NK-92 (cell line): Measurements from ENCODE around the gene FAM53B.
"Not testable (repeated sequence)": the region's sequence is repeated elsewhere in the genome, so short reads cannot be mapped to it uniquely, and the experiment has no call there.

Source experiments
- DNase-seq: peaks from one replicate; lab custom pipeline; 2025; ENCODE audit not compliant: unreplicated experiment; lab: John Stamatoyannopoulos, UW

The FAM53B gene

DNA sequence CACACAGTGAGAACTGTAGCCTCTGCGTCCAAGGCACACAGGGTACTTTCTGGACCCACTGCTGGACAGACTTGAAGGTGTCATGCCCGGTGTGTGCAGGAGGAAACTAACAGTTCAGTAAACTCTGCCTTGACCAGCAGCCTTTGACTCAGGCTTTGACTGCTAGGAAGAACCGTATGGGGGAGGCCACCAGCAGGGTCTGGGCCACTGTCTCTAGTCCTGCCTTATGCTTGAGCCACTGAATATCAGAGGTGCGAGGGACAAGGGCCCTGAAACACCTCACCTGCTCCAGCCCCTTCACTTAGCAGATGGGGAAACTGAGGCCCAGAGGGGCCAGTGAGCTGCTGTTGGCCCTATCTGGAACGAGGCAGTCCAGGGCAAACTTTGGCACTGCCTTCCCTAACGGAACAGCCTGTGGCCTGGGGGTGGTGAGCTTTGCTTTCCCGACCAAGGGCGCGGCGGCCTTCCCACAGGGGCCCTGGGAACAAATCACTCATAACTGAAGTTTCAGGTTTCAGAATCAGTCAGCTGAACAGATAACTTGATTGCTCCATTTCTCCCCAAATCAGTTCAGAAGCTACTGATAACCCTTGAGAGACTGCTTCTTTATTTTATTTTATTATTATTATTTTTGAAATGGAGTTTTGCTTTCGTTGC is 130.0 kb downstream of the FAM53B start:
- DNase-seq: no peak

DNA sequence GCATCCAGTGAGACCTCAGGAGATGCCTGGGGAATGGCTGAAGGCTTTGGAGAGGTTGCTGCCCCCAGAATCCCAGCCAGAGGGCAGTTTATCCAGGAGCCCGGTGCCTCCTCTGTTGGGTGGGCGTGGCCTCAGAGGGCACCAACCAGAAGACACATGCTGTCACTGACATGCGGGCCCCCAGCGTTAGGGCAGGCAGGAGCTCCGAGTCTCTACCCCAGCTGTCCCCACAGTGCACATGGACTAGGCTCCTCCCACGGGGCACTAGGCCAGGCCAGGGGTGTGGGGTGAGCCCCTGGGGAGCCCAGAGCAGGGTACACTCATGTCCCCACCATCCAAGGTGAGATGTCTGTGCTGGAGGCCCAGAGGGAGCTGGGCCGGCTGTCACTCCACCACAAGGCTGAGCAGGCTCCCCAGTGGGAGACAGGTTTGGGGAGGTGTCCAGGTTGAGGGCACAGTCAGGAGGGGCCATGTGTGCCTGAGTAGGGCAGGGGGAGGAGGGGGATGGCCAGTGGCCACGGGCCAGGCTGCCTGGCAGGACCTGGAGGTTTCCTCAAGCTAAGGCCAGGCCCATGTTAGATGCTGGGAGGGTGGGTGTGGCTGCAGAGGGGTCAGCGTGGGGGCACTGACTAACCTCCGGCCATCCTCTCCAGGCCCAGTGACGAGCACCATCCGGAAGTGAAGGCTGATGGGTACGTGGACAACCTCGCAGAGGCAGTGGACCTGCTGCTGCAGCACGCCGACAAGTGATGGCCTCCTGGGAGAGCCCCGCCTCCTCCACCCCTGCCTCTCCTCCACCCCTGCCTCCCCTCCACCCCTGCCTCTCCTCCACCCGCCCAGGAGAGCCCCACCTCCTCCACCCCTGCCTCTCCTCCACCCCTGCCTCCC is 131.3 kb downstream of the FAM53B start:
- no peak for DNase-seq

DNA sequence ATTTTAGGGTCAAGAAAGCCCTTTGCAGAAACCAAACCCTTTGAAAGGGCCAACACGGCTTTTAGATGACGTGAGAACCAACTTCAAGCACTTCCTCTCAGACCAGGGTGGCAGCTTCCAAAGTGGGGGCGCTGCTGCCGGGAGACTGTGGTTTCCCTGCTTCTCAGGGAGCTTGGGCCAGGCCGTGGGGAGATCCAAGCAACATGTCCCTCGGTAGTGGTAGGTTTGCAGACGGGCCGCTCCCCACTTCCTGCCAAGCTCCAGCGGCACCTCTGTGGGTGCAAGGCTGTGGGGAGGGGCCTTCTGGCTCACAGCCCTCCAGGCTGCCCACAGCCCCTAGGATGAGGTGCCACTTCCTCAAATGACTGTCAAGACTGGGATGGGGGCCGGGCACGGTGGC is 132.4 kb downstream of the FAM53B start:
- DNase-seq: no peak

DNA sequence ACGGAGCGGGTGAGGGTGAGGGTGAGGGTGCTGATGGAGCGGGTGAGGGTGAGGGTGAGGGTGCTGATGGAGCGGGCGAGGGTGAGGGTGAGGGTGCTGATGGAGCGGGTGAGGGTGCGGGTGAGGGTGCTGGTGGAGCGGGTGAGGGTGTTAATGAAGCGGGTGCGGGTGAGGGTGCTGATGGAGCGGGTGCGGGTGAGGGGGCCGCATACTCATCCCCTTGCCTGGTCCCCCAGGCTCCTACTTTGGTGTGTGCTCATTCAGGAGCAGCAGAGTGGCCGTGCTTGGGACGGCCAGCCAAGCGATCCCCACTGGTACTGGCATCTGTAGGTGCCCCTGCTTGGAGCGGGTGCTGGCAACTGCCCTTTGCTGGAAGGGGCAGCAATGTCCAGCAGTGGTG is 133.3 kb downstream of the FAM53B start:
- not testable (repeated sequence) for DNase-seq

DNA sequence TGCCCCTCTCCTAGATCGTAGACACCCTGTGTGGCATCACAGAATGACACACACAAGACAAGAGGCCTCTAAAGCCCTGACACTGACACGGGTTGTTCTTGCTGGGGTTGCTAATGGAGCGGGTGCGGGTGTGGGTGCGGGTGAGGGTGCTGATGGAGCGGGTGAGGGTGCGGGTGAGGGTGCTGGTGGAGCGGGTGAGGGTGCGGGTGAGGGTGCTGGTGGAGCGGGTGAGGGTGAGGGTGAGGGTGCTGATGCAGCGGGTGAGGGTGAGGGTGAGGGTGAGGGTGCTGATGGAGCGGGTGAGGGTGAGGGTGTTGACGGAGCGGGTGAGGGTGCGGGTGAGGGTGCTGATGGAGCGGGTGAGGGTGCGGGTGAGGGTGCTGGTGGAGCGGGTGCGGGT is 134.0 kb downstream of the FAM53B start:
- not testable (repeated sequence) for DNase-seq

DNA sequence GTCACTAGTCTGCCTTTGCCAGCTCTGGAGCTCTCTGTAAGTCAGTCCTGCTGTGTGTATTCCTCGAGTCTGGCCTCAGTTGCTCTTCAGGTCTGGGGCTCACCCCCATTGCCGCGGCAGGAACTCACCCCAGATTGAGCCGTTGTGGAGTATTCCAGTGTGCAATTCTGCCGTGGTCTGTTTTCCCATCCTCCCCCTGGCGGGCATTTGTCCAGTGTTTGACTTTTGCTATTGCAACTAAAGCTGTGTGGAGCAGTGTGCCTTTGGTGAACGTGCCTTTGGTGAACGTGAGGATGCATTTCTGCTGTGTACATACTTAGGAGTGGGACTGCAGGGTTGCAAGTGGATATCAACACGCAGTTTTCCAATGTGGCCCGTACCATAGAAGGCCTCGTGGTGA is 134.5 kb downstream of the FAM53B start:
- DNase-seq: no peak

DNA sequence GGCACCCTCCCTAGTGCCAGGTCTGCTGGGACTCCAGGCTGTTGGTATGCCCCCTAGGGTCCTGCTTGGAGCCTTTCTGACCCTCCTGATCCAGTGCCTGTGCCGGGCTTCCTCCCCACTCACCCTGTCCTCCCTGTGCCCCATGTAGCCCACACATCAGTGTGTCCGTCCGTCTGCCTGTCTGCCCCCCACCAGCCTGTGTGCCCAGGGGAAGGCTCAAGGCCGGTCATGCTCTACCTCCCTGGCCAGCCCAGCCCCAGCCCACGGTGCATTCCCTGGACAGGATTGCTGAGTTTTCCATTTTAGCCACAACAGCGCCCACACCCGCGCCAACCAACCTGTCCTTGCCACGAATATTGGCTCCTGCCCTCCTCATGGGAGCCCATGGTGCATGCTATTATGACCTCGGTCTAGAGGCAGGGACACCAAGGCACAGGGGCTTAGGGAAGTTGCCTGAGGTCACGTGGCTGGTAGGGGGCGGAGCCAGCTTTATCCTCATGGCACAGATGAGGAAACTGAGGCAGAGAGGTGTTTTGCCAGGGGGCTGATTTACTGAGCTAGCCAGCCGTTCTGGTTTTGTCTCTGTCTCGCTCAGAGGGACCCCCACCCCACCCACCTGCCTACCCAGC is 136.0 kb downstream of the FAM53B start:
- DNase-seq: no peak

DNA sequence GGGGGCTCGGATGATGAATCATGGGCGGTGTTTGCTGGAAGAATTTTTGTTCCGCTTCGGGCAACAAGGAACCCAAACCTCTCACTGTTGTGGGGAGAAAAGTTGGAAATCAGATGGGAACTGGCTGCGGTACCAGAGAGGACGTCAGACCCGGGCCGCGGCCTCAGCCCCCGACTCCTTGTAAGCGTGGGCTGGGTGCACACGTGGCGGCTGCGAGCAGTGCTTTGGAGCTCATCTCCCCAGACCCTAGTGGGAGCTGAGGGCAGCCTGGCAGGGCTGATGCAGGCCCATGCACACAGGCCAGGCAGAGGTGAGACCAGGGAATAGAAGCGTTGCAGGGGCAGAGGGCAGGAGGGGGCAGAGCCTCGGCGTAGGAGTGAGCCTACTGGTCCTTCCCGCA is 136.5 kb downstream of the FAM53B start:
- DNase-seq: no peak

DNA sequence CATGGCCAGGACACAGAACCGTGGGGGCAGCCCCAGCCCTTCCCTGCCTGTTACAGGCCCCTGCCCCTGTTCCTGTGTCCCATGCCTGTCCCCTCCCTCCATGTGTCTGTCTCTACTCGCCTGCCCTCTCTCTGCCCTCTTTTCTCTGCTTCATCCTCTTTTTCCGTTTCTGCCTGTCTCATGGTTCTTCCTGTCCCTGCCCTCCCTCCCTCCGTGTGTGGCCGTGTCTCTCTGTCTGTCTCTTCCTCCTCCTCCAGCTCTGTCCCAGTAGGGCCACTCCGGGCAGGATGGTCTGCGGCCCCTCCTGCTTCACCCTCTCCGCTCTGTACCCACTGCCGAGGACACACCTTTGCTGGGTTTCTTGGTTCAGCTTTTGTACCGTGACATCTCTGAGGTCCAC is 137.4 kb downstream of the FAM53B start:
- no peak for DNase-seq

DNA sequence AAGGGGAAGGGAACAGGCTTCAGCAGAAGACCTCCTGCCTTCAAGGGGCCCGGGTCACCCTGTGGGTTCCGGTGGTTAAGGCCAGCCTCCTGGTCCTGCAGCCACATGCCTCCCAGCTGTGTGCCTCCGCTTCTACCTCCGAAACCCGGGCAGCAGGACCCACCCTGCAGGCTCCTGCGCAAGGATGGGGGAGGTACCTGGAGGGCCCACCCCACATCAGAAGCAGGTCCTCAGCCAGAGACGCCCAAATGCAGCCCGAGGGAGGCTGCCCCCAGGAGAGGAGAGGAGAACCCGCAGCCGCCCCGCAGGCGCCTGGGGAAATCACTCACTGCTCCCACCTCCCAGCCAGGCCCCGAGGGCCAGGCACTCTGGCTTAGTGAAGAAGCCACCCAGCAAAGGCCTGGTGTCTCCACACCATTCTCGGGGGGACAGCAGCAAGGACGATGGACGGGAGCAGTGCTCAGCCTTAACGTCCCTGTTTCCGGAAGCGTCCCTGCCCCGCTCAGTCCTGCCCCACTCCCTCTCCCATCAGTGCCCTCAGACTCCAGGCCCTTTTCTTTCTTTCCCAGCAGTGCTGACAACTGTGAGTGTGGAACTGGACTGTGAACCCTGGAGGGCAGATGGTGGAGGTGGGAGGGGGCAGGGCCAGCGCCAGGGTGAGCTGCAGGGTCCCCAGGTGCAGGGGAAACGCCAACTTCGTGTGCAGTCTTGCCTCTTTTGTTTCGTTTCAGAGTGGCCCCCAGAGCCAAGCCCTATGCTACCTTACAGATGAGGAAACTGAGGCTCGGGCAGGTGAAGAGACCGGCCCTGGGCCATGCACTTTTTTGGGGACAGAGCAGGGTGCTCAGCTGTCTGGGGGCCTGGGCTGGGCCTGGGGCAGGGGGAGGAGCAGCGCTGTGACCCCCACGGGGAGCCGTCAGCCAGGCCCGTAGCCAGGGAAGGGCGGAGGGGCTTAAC is 138.0 kb downstream of the FAM53B start:
- DNase-seq: no peak

DNA sequence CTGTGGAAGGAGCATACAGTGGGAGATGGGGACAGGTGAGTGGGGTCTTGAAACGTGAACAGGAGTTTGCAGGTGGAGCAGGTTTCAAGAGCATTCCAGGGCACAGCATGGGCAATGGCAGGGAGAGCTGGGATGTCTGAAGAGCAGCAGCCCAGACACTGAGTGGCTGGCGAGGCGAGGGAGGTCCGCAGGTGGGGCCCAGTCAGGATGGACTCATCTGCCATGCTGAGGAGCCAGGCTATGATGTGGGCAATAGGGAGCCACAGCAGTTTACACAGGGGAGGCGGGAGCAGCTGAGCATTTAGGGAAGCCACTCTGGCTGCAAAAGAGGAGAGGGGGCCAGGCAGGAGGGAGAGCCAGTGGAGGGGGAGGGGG is 138.7 kb downstream of the FAM53B start:
- DNase-seq: no peak

DNA sequence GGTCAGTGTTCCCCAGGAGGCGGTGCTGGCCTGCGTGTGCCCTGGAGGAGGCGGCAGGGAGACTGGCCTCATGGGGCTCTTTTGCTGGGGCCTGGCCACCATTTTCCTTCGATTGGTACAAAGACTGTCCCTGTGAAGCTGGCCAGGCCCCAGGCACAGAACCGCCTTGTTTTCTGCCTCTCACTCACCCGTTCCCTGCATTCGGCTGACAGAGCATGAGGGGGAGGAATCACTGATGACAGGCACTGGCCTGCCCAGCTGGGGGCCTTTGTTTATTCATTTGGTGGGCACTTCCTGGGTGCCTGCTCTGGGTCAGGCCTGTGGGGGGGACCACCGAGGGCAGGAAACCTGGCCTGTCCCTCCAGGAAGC is 139.2 kb downstream of the FAM53B start:
- no peak for DNase-seq

DNA sequence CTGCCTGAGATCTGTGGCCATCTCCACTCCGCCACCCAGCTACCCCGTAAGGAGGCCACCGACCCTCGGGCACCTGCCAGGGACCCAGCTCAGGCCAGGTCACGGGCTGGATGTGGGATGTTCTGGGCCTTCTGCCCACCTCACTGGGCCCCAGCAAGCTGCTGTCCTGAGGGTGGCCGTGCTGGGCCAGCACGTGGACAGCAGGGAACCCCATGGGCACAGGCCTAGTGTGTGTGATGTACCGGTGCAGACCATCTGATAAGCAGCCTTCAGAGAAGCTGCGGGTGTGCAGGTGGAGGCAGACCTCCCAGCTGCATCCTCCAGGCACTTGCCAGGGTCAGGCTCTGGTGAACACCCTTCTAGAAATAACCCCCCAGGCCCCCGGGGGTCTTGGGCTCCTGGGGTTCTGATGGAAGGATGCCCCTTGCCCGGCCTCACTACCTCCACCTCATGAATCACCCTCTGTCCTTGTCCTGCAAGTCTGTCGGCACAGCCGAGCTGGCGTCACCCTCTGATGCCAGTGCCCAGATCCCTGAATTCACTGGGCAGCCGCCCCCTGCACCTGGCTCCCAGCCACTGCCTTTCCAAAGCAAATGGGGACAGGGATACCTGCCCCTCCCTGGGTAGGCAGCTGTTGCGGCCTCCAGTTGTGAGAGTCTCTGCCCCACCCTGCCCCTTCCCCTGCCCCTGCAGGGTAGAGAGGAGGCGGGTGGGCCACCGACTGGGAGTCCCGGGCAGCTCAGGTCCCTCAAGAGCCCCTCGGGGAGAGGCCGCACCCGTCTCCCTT is 139.8 kb downstream of the FAM53B start:
- DNase-seq: no peak

DNA sequence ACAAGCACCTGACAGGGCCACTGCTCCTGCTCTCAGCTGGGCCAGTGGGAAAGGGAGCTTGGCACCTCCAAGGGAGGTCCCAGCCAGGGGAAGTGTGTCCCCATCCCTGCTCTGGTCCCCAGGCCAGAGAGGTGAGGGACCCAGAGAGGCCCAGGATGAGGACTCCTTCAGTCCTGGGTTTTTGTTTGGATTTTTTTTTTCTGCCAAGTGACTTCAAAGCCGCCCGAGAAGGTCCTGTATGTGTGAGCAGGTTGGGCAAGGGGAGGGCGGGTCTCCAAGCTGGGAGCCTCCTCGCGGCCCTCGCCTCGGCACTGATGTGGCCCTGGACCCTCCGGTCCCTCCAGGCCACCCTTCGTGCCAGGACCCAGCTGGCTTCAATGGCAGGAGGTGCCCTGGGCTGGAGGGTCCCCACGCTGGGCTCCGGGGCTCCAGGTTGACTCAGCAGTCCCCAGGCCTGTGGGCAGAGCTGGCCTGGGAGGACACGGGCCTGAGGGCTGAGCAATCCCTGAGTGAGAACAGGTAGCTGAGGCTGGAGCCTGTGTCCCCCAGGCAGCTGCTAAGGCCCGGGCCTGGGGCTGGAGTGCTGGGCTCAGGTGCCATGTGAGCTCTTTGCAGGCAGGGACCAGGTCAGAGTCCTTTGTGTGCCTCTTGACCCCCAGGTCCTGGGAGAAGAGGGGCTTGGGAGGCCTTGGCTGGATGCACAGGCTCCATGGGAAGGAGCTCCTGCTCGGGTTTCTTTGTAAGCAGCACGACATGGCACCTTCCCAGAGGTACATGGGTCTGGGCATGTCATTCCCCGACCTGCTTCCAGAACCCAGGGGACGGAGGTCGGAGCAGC is 140.6 kb downstream of the FAM53B start:
- DNase-seq: no peak

DNA sequence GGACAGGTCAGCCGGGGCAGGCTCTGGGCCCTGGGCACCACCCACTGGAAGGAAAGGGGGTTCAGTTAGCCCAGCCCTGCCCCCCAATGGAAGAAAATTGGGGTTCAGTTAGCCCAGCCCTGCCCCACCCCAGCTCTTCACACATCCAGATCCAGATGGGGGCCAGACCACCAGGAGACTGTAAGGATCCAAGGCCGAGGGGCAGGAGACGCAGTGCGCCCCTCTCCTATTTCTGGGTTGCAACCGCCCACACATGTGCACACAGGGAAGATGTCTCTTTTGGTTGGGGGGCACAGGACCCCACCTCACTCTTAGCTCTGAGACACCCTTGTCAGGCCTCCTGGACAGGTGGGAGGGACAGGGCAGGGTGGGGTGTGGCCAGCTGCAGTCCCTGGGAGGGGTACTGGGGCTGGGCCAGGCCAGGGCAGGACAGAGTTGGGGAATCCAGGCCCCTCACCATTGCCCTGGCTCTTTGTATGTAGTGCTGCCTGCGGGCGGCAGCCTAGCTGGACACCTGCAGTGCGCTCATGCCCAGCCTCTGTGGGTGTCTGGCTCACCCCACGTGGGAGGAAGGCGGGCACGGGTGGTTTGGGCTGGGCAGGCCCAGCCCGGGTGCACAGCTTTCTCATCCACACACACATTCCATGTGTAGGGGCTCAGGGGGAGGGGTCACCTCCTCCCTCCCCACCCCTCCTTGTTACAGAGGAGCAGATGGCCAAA is 141.4 kb downstream of the FAM53B start:
- no peak for DNase-seq

DNA sequence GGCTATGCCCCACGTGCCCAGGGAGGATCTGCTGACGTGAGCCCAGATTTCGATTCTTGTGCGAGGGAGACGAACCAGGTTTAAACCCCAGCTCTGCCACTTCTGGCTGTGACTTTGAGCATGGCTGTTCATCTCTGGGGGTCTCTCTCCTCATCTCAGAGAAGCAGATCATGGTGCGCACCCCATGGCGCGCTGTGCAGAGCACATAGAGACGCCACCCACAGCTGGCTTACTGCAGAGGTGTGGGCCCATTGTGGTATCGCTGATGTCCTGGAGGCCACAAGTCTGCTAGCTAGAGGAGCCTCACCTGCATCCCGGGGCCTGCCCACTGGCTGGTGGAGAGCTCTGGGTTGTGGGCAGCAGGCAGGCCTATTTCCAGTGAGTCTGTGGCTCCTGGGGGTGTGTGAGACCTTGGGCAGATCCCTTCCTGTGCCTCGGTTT is 142.0 kb downstream of the FAM53B start:
- no peak for DNase-seq

DNA sequence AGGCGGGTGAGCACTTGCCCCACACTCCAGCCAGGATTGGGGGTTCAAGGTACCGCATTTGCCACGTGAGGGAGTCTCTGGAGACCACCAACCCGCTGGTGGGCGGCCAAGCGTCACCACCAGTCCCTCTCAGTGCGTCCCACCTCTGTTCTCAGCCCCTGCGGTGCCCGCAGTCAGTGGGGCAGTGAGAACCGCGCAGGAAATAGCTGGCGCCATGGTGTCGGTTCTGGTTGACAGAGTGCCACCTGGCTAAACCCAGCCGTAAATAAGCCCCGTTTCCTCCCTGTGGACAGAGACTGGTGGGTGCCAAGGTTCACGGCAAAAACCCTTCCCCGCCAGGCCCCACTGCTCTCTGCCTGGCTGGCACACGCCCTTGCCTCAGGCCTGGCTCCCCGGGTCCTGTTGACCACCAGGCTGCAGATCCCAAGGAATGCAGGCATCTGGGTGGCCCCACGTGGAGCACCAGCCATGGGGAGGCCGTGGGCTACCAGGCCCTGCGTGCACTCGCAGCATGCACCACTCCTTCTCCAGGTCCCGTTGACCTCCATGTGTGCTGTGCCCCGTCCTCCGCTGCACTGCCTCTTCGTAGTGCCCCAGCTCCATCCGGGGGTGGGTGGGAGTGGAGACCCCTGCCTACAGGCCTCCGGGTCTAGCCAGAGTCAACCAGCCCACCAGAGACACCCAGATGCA is 142.6 kb downstream of the FAM53B start:
- no peak for DNase-seq

DNA sequence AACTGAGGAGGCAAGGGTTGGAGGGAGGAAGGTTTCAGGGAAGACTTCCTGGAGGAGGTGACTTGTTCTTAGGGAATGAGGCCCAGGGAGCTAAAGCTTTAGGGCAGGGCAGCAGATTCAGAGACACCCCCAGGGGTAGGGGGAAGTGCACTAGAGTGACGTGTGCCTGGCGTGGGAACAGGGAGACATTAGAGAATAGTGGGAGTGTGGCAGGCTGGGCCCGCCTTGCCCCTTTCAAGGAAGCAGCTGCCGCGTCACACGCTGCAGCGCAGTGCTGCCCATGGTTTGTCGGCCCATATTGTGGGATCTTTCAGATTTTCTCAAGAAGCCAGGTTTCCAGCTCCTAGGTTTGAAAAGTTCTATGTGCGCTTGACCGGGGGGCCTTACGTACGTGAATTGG is 143.2 kb downstream of the FAM53B start:
- DNase-seq: no peak
